Mucosa of descending colon (tissue), 3 donors: ENCODE data around the gene JPH3. TPM values are rescaled to one million over a fixed set of nuclear protein-coding genes. Genes with fewer than 3 reads are reported as not detected.

Experiments
- ATAC-seq: fragments of 200-7000 bp; cut with Tn5 transposase; one replicate; pipeline ENCODE4 v1.9.1; 2020; ENCODE audit warnings: mild to moderate bottlenecking, moderate library complexity
- DNase-seq, 3 donors: peaks; one replicate each; pipeline ENCODE4 v3.0.0-alpha.2; 2020
- H3K36me3 ChIP-seq: fragments of 200-600 bp; one replicate; pipeline ENCODE4 v1.8.0; 2021; ENCODE audit warnings: low read depth, mild to moderate bottlenecking
- H3K4me1 ChIP-seq: fragments of 200-600 bp; one replicate; pipeline ENCODE4 v1.8.0; 2021; ENCODE audit warnings: low read depth, mild to moderate bottlenecking
- H3K4me3 ChIP-seq: fragments of 200-600 bp; one replicate; pipeline ENCODE4 v1.8.0; 2021; ENCODE audit warnings: mild to moderate bottlenecking
- H3K9me3 ChIP-seq: fragments of 200-600 bp; one replicate; pipeline ENCODE4 v1.8.0; 2021; ENCODE audit warnings: mild to moderate bottlenecking
- CTCF ChIP-seq: fragments of 200-600 bp; IDR thresholded peaks from one replicate; pipeline ENCODE4 v1.8.0; 2022; ENCODE audit warnings: antibody characterized with exemption, mild to moderate bottlenecking
- intact Hi-C, 2 donors: fragments of 100-400 bp; cut with DNase I in 1 of 2; cut with micrococcal nuclease in 1 of 2; formaldehyde crosslinking; loops; one replicate each; pipeline versions ENCODE4 v1.11.0 to v1.11.1; 2022; cut with DNase I, micrococcal nuclease
- total RNA-seq, 3 donors: library from RNA; stranded (reverse); fragmentation: NEBNext Ultra II Directional in 2 of 3; extraction: Animal tissue kit (Norgen Biotek cat#: 25700) in 2 of 3; gene quantifications; one replicate each; pipeline versions ENCODE4 v1.2.1 to v1.2.4, GENCODE V29; 2021 to 2023
- donor health status: DM: no; HTN: no; CAD: no; lungs with moderate emphysema.
- donor health status: DM: no; HTN: no; CAD: no.
- donor health status: DM: no; HTN: yes; CAD: no.

Gene JPH3
- total RNA-seq, 3 donors from 2014 or later, result 0.17 to 2.1 (median 0.84) TPM

GRCh38 chr16:87563022-87563421, 39.3 kb upstream of the JPH3 start:
- no peak for TF ChIP-seq CTCF
- ATAC-seq, result no peak
- DNase-seq, result no peak
- Histone ChIP-seq H3K36me3 (no peaks in the 10 kb centered on the region), H3K9me3 (no peaks in the 10 kb centered on the region), H3K4me1 (no peaks in the 10 kb centered on the region), H3K4me3 (no peak overlapping the region)
- intact Hi-C loops, result no loop called here

- H3K36me3 ChIP-seq, result no peaks in the 10 kb centered on the region
- no peaks in the 10 kb centered on the region for H3K4me1 ChIP-seq
- DNase-seq, result no peak
- no peak for ATAC-seq
- H3K4me3 ChIP-seq, result no peak overlapping the region
- no peaks in the 10 kb centered on the region for H3K9me3 ChIP-seq
- intact Hi-C loops, result no loop called here
- no peak for TF ChIP-seq CTCF
Measured at GRCh38 chr16:87563714-87564523, 38.4 kb upstream of the JPH3 start.

- TF ChIP-seq CTCF, result no peak
- no peak for ATAC-seq
- intact Hi-C loops, result no loop called here
Measured at GRCh38 chr16:87564524-87564778, 37.9 kb upstream of the JPH3 start.

GRCh38 chr16:87569601-87570571, 32.4 kb upstream of the JPH3 start:
- DNase-seq, result no peak
- Histone ChIP-seq H3K4me3 (no peak overlapping the region), H3K4me1 (no peaks in the 10 kb centered on the region), H3K9me3 (no peaks in the 10 kb centered on the region), H3K36me3 (no peaks in the 10 kb centered on the region)
- no peak for TF ChIP-seq CTCF
- no peak for ATAC-seq
- intact Hi-C loops, result no loop called here

More at GRCh38 chr16:87564524-87564778, 37.9 kb upstream of the JPH3 start:
- DNase-seq, result no peak
- Histone ChIP-seq H3K4me1 (no peaks in the 10 kb centered on the region), H3K4me3 (no peak overlapping the region), H3K9me3 (no peaks in the 10 kb centered on the region), H3K36me3 (no peaks in the 10 kb centered on the region)

GRCh38 chr16:87570572-87570937, 31.8 kb upstream of the JPH3 start:
- TF ChIP-seq CTCF, result no peak
- Histone ChIP-seq H3K4me3 (no peak overlapping the region), H3K4me1 (no peaks in the 10 kb centered on the region), H3K36me3 (no peaks in the 10 kb centered on the region), H3K9me3 (no peaks in the 10 kb centered on the region)
- no peak for DNase-seq
- ATAC-seq, result peak; percentile 15
- intact Hi-C loops, result no loop called here
